Neuron (in vitro differentiated cells): ENCODE measurements around the gene HVCN1.

Experiments
- H2AFZ ChIP-seq: one replicate; pipeline ENCODE4 v1.6.1; 2013; ENCODE audit warnings: low read depth, mild to moderate bottlenecking, inconsistent platforms, low read length, moderate library complexity
- H3K27me3 ChIP-seq: one replicate; pipeline ENCODE4 v1.6.1; 2013; ENCODE audit warnings: low read length; ENCODE audit not compliant: insufficient read depth
- H3K36me3 ChIP-seq: one replicate; pipeline ENCODE4 v1.6.1; 2013; ENCODE audit warnings: low read length; ENCODE audit not compliant: insufficient read depth
- H3K4me1 ChIP-seq: one replicate; pipeline ENCODE4 v1.6.1; 2013; ENCODE audit warnings: low read length; ENCODE audit not compliant: insufficient read depth
- H3K4me3 ChIP-seq: 2 replicates; pipeline ENCODE4 v1.5.1; 2013; ENCODE audit warnings: mild to moderate bottlenecking, low read length, moderate library complexity
- H3K9me3 ChIP-seq: one replicate; pipeline ENCODE4 v1.6.1; 2013; ENCODE audit warnings: low read length

The HVCN1 gene

DNA sequence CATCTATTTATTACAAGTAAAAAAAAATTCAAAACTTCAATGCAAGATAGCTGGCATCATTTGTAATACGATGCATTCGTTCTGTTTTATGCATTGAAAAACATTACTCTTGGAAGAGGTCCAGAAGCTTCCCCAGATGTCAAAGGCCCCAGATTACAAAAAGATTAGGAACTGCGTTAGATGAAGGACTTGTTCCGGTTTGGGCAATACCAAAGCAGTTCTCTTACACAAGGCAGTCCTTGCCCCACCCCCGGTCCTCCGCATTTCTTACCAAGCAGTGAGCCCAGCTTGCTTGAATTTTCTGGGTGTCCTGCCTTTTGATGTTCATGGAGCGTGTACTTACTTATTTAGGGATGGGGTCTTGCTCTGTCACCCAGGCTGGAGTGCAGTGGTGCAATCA lies 4.8 kb upstream of the HVCN1 start:
- Histone ChIP-seq H2AFZ (no peak overlapping the region), H3K4me3 (no peak overlapping the region), H3K27me3 (peaks cover 18% of the 10 kb centered on the region), H3K4me1 (no peaks in the 10 kb centered on the region), H3K36me3 (no peaks in the 10 kb centered on the region), H3K9me3 (peaks cover 6% of the 10 kb centered on the region)

DNA sequence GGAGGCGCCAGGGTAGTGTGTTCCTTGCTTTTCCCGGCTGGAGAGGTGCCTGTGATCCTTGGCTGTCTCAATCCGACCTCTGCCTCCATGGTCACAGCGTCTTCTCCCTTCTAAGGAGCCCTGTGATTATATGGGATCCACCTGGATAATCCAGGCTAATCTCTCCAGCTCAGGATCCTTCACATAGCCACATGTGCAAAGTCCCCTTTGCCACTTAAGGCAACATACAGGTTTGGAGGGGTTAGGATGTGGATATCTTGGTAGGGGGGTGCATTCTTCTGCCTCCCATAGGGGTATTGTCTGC lies 1.2 kb upstream of the HVCN1 start:
- no peak overlapping the region for H3K4me3 ChIP-seq
- H3K36me3 ChIP-seq = no peaks in the 10 kb centered on the region
- H3K4me1 ChIP-seq = no peaks in the 10 kb centered on the region
- H2AFZ ChIP-seq = no peak overlapping the region
- peaks cover 43% of the 10 kb centered on the region for H3K27me3 ChIP-seq
- H3K9me3 ChIP-seq = peaks cover 6% of the 10 kb centered on the region

DNA sequence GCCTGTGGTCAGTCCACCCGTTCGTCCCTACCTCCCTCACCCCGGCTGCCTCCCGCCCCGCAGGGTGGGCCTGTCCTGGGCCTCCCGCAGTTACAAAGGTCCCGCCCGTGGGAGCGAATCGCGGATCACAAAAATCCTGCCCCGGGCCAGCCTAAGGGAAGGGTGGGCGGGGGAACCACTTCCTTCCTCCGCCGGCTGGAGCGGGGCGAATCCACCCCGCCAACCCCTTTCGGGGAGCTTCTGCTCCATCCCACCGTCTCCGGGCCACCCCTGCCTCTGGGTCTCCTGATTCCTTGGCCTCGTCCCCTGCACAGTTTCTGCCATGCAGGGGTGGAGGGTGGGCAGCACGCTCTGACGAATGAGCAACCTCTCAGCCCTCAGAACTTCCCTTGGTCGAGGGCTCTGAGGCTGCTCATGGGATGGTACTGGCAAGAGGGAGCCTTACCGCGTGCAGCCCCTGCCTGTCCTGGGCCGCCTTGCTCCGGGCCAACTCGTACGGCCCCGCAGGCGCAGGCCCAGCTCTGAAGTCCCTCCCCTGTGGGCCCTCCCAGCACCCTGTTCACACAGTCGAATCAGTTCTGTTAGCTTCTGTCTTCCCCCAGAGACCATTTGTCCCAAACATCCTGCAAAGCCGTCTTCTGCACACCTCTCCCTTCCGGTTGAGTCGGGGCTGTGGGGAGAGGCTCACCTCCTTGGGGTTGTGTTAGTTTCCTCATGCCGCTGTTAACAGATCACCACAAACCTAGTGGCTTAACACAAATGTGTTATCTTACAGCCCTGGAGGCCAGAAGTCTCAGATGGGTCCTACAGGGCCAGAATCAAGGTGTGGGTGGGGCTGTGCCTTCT lies 589 bp upstream of the HVCN1 start:
- no peaks in the 10 kb centered on the region for H3K4me1 ChIP-seq
- H2AFZ ChIP-seq = no peak overlapping the region
- H3K4me3 ChIP-seq = no peak overlapping the region
- peaks cover 43% of the 10 kb centered on the region for H3K27me3 ChIP-seq
- peaks cover 6% of the 10 kb centered on the region for H3K9me3 ChIP-seq
- no peaks in the 10 kb centered on the region for H3K36me3 ChIP-seq

DNA sequence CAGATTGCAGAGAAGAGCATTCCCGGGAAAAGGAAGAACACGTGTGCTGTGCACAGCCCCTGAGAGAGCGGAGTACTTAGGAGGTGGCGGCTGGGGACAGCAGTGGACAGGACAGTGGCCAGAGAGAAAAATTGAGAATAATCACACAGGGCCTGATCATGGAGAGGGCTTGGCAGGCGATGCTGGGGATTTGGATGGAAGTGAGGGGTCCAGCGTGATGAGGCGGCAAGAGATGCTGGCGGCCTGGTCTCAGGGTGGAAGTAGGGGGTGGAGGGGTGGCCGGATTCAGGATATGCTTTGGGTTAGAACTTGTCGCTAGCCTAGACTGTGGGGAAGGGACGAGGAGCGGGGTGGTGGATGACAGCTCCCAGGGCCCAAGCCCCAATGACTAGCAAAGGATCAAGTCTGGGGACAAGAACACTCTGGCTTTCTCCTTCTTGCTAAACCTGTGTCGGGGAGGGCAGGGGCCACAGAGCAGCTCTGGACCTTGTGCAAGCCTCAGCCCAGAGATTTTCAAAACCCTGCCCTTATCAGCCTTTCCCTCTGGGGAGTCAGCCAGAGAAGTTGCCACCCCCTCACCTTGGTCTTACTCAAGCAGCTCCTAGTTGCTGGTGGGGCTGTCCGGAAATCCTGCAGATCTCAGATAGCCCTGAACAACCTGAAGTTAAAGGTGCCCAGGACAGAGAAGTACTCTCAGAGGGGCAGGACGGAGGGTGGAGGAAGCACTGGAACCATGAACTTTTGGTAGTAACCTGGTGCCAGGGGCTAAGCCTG lies 1.3 kb downstream of the HVCN1 start:
- Histone ChIP-seq H3K27me3 (peaks cover 43% of the 10 kb centered on the region), H2AFZ (no peak overlapping the region), H3K36me3 (no peaks in the 10 kb centered on the region), H3K4me3 (no peak overlapping the region), H3K9me3 (peaks cover 6% of the 10 kb centered on the region), H3K4me1 (no peaks in the 10 kb centered on the region)

DNA sequence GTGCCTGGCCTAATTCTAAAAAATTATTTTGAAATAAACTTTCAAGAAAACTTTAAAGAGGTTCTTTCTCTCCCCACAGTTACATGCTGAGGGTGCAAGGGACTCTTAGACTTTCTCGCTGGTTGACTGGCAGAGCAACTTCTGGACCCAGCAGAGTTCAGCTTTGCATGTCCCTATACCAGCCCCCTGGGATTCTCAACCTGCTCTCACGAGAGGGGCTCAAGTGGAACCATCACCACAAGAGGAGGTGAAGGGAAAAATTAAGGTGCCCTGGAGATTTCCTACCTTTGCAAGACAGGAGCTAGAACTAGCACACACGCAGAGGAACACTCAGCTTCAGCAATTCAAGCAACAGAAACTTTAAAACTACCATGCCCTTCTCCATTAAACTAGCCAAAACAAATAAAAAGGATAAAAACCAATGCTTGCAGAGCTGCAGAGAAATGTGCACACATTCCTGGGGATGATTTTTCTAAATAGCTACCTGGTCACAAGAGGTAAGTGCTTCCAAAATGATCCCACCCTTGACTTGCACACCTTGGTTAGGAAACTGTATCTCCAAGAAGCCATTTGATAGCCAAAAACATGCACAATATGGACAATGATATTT lies 2.5 kb downstream of the HVCN1 start:
- Histone ChIP-seq H3K4me3 (no peak overlapping the region), H2AFZ (no peak overlapping the region), H3K4me1 (no peaks in the 10 kb centered on the region), H3K9me3 (peaks cover 3% of the 10 kb centered on the region), H3K36me3 (no peaks in the 10 kb centered on the region), H3K27me3 (peaks cover 36% of the 10 kb centered on the region)

DNA sequence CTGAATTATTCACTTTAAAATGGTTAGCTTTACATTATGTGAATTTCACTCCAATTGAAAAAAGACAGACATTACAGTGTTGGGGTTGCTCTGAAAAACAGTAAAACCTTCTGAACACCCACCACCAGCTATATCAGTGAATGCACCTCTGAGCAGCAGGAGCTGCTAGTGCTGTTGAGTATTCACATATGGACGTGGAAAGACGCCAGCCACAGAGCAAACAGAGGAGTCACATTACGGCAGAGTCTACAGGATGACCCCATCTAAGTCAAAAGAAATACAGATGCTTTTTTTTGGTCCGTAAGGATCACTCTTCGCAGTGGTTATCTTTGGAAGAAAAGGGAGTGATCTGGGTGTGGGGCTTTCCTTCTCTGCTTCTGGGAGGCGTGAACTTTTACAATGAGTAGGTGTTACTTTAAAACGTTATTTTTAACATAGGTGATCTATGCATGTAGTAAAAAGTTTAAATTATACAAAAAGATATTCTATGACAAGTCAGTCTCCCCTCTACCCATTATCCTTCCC lies 4.5 kb downstream of the HVCN1 start:
- no peaks in the 10 kb centered on the region for H3K36me3 ChIP-seq
- peaks cover 26% of the 10 kb centered on the region for H3K27me3 ChIP-seq
- no peak overlapping the region for H3K4me3 ChIP-seq
- no peak overlapping the region for H2AFZ ChIP-seq
- peaks cover under 1% of the 10 kb centered on the region for H3K9me3 ChIP-seq
- no peaks in the 10 kb centered on the region for H3K4me1 ChIP-seq

DNA sequence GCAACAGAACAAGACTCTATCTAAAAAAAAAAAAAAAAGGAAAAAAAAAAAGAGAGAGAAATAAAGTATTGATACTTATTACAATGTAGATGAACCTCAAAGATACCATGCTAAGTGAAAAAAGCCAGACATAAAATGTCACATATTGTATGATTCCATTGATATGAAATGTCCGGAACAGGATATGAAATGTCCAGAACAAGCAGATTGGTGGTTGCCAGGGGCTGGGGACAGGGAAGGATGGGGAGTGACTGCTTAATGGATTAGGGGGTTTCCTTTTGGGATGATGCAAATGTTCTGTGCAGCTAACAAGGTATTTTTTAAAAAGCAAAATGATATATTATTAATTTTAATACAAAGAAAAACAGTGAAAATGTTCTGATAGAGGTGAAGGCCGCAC lies 5.0 kb downstream of the HVCN1 start:
- H3K36me3 ChIP-seq = no peaks in the 10 kb centered on the region
- no peaks in the 10 kb centered on the region for H3K9me3 ChIP-seq
- no peak overlapping the region for H2AFZ ChIP-seq

DNA sequence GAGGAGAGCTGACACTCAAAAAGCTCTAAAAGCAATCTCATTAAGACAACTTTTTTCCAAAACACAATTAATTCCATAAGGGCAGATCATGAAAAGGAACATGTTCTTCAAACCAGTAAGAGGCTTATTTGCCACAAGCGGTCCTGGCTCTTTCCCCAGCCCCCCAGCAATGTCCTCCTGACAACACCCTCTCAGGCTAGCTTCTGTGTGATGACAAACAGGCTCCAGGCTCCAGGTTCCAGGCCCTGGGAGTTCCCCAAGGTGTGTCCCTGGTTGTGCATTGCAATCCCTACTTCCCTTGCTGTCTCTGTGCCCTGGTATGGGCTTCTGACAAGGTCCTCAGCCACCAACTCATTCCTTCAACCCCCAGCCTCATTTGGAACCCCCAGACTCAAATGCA lies 8.9 kb downstream of the HVCN1 start:
- Histone ChIP-seq H3K4me3 (no peak overlapping the region), H2AFZ (no peak overlapping the region), H3K4me1 (no peaks in the 10 kb centered on the region), H3K27me3 (no peaks in the 10 kb centered on the region), H3K9me3 (no peaks in the 10 kb centered on the region), H3K36me3 (no peaks in the 10 kb centered on the region)

More for the DNA sequence above, 5.0 kb downstream of the HVCN1 start:
- no peaks in the 10 kb centered on the region for H3K4me1 ChIP-seq
- peaks cover 25% of the 10 kb centered on the region for H3K27me3 ChIP-seq
- H3K4me3 ChIP-seq = no peak overlapping the region

DNA sequence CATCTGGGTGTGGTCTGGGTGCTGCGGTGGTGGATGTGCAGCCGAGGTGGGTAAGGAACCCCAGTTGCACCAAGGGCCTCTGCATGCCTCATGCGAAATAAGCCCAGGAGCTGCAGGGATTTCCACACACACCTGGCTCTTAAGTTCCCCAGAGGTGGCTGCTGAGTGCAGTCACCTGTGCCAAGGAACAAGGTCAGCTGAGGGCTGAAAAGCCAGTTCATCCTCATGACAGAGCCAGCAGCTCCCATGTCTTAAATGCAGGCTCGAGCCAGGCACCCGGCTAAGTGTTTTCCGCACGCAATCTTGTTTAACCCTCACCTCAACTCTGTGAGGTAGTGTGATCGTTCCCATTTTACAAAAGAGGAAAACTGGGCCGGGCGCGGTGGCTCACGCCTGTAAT lies 9.7 kb downstream of the HVCN1 start:
- Histone ChIP-seq H3K9me3 (no peaks in the 10 kb centered on the region), H2AFZ (no peak overlapping the region), H3K4me1 (no peaks in the 10 kb centered on the region), H3K4me3 (no peak overlapping the region), H3K27me3 (no peaks in the 10 kb centered on the region), H3K36me3 (no peaks in the 10 kb centered on the region)

DNA sequence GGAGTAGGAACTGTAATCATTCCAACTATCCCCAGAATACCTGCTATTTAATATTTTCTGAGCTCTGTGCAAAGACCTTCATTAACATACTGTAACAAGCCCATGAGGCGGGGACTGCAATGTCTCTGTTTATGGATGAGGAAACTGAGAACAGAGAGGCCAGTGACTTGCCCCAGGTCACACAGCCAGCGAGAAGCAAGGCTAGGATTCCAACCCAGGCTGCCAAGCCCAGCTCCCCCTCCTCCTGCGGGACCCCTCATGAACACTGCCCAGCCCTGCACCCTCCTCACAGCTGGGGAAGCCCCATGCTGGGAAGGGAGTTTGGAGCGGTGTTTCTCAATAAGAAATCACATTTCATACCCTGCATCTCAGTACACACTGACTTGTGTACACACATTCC lies 10.9 kb downstream of the HVCN1 start:
- Histone ChIP-seq H2AFZ (no peak overlapping the region), H3K36me3 (no peaks in the 10 kb centered on the region), H3K9me3 (no peaks in the 10 kb centered on the region), H3K4me1 (no peaks in the 10 kb centered on the region), H3K4me3 (no peak overlapping the region), H3K27me3 (no peaks in the 10 kb centered on the region)

DNA sequence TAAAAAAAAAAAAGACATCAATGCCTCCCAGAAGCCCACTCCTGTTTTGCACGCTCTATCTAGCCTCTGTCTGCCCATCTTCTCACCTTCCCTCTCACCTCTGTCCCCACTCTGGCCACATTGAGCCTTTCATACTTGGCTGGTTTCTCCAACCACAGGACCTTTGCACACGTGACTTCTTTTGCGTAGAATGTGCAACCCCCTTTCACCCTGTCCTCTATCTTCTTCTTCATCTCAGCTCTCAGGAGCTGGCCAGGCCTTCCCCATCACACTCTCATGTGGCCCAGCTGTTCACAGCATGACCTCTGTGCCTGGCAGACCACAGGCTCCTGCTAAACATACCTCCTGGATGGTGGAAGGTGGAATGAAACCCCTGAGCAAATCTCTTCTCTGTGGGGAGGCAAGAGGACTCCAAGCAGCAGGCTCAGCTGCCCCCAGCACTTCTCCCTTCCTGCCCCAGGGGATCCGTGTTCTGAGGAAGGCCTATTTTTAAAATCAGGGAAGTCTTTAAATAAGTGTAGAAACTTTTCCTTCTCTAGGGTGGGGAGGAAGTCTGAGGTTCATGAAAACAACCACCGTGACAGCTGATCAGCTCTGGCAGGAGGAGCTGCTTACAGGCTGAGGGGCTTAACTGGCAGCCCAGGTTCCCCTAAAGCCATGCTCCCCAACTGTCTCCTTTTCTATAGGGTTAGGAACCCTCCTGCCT lies 11.6 kb downstream of the HVCN1 start:
- Histone ChIP-seq H3K4me3 (no peak overlapping the region), H2AFZ (no peak overlapping the region), H3K27me3 (no peaks in the 10 kb centered on the region), H3K4me1 (no peaks in the 10 kb centered on the region), H3K9me3 (no peaks in the 10 kb centered on the region), H3K36me3 (no peaks in the 10 kb centered on the region)

DNA sequence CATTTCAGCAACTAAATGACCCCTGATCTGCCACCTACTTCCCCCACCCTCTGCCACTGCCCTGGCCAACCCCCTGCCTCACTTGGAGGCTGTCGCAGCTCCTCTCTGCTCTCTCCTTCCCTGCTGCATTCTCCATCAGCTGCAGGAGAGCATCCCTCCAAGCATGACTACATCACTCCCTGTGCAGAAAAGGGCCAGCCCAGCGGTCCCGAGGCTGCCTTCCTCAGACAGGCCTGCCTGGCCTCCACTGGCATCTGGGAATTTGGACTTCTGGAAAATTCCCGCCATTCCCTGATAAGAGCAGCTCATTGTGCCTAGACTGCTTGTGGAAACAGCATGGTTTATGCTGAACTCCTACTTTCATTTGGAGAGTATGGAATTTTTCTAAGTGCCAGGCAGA lies 12.7 kb downstream of the HVCN1 start:
- H3K4me1 ChIP-seq = no peaks in the 10 kb centered on the region
- no peak overlapping the region for H3K4me3 ChIP-seq
- no peak overlapping the region for H2AFZ ChIP-seq
- H3K9me3 ChIP-seq = peaks cover 2% of the 10 kb centered on the region
- no peaks in the 10 kb centered on the region for H3K36me3 ChIP-seq
- no peaks in the 10 kb centered on the region for H3K27me3 ChIP-seq
